ENCODE measurements around the gene SMIM13.
"Not testable (repeated sequence)": the region's sequence is repeated elsewhere in the genome, so short reads cannot be mapped to it uniquely, and the experiment has no call there.

The SMIM13 gene

DNA sequence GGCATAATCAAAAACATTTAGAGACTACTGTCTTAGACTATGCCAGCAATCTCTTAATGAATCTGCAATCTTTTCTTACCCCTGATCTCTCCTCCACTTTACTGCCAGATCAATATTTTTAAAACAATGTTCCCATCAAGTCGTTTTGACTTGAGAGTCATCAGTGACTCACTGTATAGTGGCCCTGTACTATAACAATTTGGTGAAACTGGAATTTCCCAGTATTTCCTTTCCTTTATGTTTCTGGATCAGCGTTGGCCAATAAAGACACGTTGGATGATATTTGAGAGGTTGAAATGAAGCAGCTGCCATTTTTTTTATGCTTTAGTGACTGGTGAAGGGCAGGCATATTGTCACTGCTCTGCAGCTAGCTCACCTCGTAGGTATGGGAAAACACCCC, 10.1 kb upstream of the SMIM13 start:
- TF ChIP-seq CTCF (IDR thresholded peaks at IDR 0.05; ENCODE audit: borderline replicate concordance, insufficient read depth, low read depth, low read length) = no peak
- H3K4me3 ChIP-seq (ENCODE audit: low read depth, low read length) = no peak overlapping the region

DNA sequence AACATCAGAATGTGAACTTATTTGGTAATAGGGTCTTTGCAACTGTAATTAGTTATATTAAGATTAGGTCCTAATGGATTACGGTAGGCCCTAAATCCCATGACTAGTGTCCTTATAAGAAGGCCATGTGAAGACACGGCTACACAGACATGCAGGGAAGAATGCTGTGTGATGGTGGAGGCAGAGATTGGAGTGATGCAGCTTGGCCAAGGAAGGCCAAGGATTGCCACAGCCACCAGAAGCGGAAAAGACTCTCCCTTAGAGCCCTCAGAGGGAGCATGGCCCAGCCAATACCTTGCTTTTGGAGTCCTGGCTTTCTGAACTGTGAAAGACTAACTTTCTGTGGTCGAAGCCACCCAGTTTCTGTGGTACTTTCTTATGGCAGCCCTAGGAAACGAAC, 9.7 kb upstream of the SMIM13 start:
- no peak overlapping the region for H3K4me3 ChIP-seq (ENCODE audit: low read depth, low read length)
- no peak for TF ChIP-seq CTCF (IDR thresholded peaks at IDR 0.05; ENCODE audit: borderline replicate concordance, insufficient read depth, low read depth, low read length)

DNA sequence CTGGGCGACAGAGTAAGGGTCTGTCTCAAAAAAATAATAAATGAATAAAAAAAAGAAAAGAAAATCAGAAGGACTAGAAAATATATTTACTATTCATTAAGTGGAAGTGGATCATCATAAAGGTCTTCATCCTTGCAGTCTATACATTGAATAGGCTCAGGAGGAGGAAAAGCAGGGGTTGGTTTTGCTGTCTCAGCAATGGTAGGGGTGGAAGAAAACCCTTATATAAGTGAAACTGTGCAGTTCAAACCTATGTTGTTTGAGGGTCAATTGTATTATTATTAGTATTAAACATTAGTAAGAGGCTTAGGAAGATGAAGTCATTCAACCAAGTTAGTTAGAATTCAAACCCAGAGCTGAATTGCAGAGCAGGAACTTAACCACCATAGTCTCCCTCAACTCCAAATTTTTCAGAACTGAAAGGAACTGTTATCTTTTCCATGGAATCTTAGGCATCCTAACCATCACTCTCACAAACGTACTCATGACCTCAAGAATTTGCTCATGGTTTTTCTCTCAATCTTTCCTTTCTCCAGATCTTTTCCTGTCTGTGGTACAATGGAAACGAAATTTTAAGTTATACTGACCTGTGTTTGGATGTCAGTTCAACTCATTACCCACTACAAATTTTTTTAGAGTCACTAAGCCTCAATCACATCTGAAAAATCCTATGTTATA, 7.7 kb upstream of the SMIM13 start:
- no peak for TF ChIP-seq CTCF (IDR thresholded peaks at IDR 0.05; ENCODE audit: borderline replicate concordance, insufficient read depth, low read depth, low read length)
- H3K4me3 ChIP-seq (ENCODE audit: low read depth, low read length) = no peak overlapping the region

GRCh38 chr6:11087141-11087812, 6.4 kb upstream of the SMIM13 start:
- H3K4me3 ChIP-seq (ENCODE audit: low read depth, low read length) = not testable (repeated sequence)

DNA sequence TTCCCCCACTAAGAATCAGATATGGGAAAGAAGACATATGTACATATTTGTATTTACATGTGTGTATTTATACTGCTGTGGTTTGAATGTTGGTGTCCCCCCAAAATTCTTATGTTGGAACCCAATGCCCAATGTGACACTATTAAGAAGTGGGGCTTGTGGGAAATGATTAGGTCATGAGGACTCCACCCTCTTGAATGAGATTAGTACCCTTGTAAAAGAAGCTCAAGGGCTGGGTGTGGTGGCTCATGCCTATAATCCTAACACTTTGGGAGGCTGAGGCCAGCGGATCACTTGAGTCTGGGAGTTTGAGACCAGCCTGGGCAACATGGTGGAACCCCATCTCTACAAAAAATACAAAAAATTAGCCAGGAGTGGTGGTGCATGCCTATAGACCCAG, 3.9 kb upstream of the SMIM13 start:
- no peak overlapping the region for H3K4me3 ChIP-seq (ENCODE audit: low read depth, low read length)
- TF ChIP-seq CTCF (IDR thresholded peaks at IDR 0.05; ENCODE audit: borderline replicate concordance, insufficient read depth, low read depth, low read length) = no peak

- not testable (repeated sequence) for H3K4me3 ChIP-seq (ENCODE audit: low read depth, low read length)
Observed at GRCh38 chr6:11091141-11091540, 2.5 kb upstream of the SMIM13 start.

DNA sequence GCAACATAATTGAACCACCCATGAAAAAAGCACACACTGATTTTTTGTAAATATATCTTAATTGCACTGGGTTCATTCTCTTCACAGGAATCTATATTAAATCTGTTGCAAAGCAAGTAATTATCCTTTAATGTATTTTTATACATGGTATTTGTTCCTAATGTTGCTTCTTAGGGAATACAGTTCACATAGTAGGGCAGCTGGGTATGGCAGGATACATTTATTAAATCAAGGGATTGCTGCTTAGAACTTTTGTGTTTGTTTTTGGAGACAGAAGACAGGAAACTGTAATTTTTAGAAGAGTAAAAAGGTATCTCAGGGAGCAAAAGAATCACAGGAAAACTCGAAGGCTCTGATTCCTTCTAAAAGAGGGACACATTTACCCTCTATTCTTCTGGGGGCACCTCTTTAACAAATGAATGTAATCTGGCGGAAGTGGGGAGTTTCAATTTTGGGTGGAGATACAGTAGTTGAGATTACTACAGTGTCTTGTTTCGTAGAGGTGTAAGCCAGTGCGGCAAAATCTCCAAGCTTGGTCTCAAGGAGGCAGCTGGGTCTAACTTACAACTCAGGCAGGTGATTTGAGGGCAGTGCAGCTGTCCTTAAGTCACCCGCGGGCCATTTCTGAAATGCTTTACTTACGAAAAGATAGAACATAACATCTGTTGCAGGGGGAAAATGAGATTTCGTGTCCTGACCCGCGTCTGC, 812 bp upstream of the SMIM13 start:
- H3K4me3 ChIP-seq (ENCODE audit: low read depth, low read length) = peak overlapping the region; percentile 86
- TF ChIP-seq CTCF (IDR thresholded peaks at IDR 0.05; ENCODE audit: borderline replicate concordance, insufficient read depth, low read depth, low read length) = no peak

DNA sequence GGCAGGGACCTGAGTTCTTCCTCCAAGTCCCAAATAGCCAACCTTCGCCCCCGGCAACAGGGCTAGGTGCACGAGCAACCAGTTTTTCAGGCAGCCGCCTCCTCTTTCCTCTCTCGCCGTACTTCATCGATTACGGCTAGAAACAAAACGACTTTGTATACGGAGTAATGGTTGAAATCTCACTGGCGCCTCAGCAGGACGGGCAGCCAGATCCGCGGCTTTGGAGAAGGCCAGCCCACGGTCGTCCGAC, 333 bp upstream of the SMIM13 start:
- peak overlapping the region; percentile 86 for H3K4me3 ChIP-seq (ENCODE audit: low read depth, low read length)
- no peak for TF ChIP-seq CTCF (IDR thresholded peaks at IDR 0.05; ENCODE audit: borderline replicate concordance, insufficient read depth, low read depth, low read length)

Data from GM12875 (cell line).